Keratinocyte (primary cell): ENCODE data around the gene DNAJC11. TPM values are rescaled to one million over a fixed set of nuclear protein-coding genes. Genes with fewer than 3 reads are reported as not detected.
"Not testable (repeated sequence)": the region's sequence is repeated elsewhere in the genome, so short reads cannot be mapped to it uniquely, and the experiment has no call there.

Source experiments
- DNase-seq: peaks from one replicate; pipeline ENCODE4 v3.0.0-alpha.2; 2011; ENCODE audit warnings: low read depth, missing footprints, low spot score
- FAIRE-seq: peaks from 2 replicates; lab custom pipeline; 2011; peaks lifted over from hg19 to GRCh38; lab: Jason Lieb, UNC
- H2AFZ ChIP-seq: 2 replicates; pipeline ENCODE4 v1.6.0; 2012; ENCODE audit warnings: low read length, control low read depth, inconsistent platforms; ENCODE audit not compliant: control insufficient read depth
- H3K27ac ChIP-seq: 2 replicates; pipeline ENCODE4 v1.5.1; 2011; ENCODE audit warnings: low read length; ENCODE audit not compliant: control insufficient read depth, insufficient read depth
- H3K27me3 ChIP-seq: 3 replicates; pipeline ENCODE4 v1.6.0; 2011; ENCODE audit warnings: low read length; ENCODE audit not compliant: control insufficient read depth, insufficient read depth; ENCODE audit errors: extremely low read depth
- H3K36me3 ChIP-seq, 2 experiments: 2 replicates in 1 of 2; 3 replicates in 1 of 2; pipeline ENCODE4 v1.5.1; 2011; ENCODE audit warnings: low read length in 2 of 2, mild to moderate bottlenecking in 1 of 2; ENCODE audit not compliant: control insufficient read depth in 2 of 2, insufficient read depth in 2 of 2; ENCODE audit errors: extremely low read depth in 1 of 2
- H3K4me1 ChIP-seq: 3 replicates; pipeline ENCODE4 v1.5.1; 2011; ENCODE audit warnings: low read length; ENCODE audit not compliant: control insufficient read depth, insufficient read depth; ENCODE audit errors: extremely low read depth
- H3K4me2 ChIP-seq: 3 replicates; pipeline ENCODE4 v1.6.0; 2011; ENCODE audit warnings: low read depth, low read length; ENCODE audit not compliant: control insufficient read depth, insufficient read depth; ENCODE audit errors: extremely low read depth
- H3K4me3 ChIP-seq, 3 experiments: fragments of 200-600 bp in 1 of 3; sonication (generic) in 1 of 3; 2 replicates in 2 of 3; 3 replicates in 1 of 3; pipeline ENCODE4 v1.5.1; 2011 to 2016; ENCODE audit warnings: low read length in 3 of 3, mild to moderate bottlenecking in 3 of 3, control low read depth in 2 of 3, inconsistent platforms in 1 of 3, low read depth in 1 of 3, mixed read lengths in 1 of 3, mixed run types in 1 of 3, moderate library complexity in 1 of 3; ENCODE audit not compliant: control insufficient read depth in 2 of 3, insufficient read depth in 2 of 3; ENCODE audit errors: extremely low read depth in 1 of 3
- H3K79me2 ChIP-seq: 2 replicates; pipeline ENCODE4 v1.6.0; 2012; ENCODE audit warnings: low read length; ENCODE audit not compliant: control insufficient read depth, insufficient read depth
- H3K9ac ChIP-seq: 3 replicates; pipeline ENCODE4 v1.6.0; 2011; ENCODE audit warnings: low read length; ENCODE audit not compliant: control insufficient read depth, insufficient read depth; ENCODE audit errors: extremely low read depth
- H3K9me1 ChIP-seq: 3 replicates; pipeline ENCODE4 v1.6.0; 2011; ENCODE audit warnings: low read length; ENCODE audit not compliant: control insufficient read depth, insufficient read depth; ENCODE audit errors: extremely low read depth
- H3K9me3 ChIP-seq: 2 replicates; pipeline ENCODE4 v1.5.1; 2012; ENCODE audit warnings: low read depth, low read length; ENCODE audit not compliant: control insufficient read depth
- H4K20me1 ChIP-seq: 3 replicates; pipeline ENCODE4 v1.6.0; 2011; ENCODE audit warnings: low read length; ENCODE audit not compliant: control insufficient read depth, insufficient read depth; ENCODE audit errors: extremely low read depth
- CTCF ChIP-seq, 3 experiments: IDR thresholded peaks in 1 of 3; conservative IDR thresholded peaks in 1 of 3; optimal IDR thresholded peaks in 1 of 3; 2 replicates in 2 of 3; 3 replicates in 1 of 3; pipeline versions ENCODE3 to v1.5.1; 2011; ENCODE audit warnings: low read length in 3 of 3, mild to moderate bottlenecking in 3 of 3, moderate library complexity in 2 of 3, control low read depth in 1 of 3, inconsistent platforms in 1 of 3; ENCODE audit not compliant: insufficient read depth in 2 of 3; ENCODE audit errors: extremely low read depth in 1 of 3
- EZH2 ChIP-seq: IDR thresholded peaks from one replicate; pipeline ENCODE4 v1.6.1; 2012; ENCODE audit warnings: inconsistent platforms, mild to moderate bottlenecking, low read length, moderate library complexity
- dilution Hi-C: fragments of 300-500 bp; cut with MboI; formaldehyde crosslinking; loops from one replicate; pipeline ENCODE4 v1.7.0; 2020; ENCODE audit warnings: low sequenced_read_pairs; ENCODE audit not compliant: extremely low pct_ligation_motif_present
- polyA plus RNA-seq, 5 experiments: library from polyadenylated mRNA; depleted of rRNA in 3 of 5; stranded (reverse) in 3 of 5; stranded (forward) in 1 of 5; unstranded in 1 of 5; fragments of >200 nt; gene quantifications; 1 replicate in 1 of 5; 2 replicates in 3 of 5; 3 replicates in 1 of 5; pipeline versions ENCODE4 v1.2.1 to v1.2.3, GENCODE V29; 2011 to 2012; ENCODE audit warnings: missing spikeins in 2 of 5, low read depth in 1 of 5, low replicate concordance in 1 of 5

The DNAJC11 gene
- polyA plus RNA-seq, 1 donor (not counting 4 experiments of a cell fraction or from before 2014, with no cell fraction given) = 40.8 TPM

GRCh38 chr1:6645018-6645417 is 56.6 kb downstream of the DNAJC11 start:
- no peaks in the 10 kb centered on the region for H3K9me1 ChIP-seq
- no peak overlapping the region for H3K9ac ChIP-seq
- no peak for FAIRE-seq
- DNase-seq = no peak
- H3K4me3 ChIP-seq = no peak overlapping the region
- no peak overlapping the region for H3K4me2 ChIP-seq
- TF ChIP-seq CTCF (optimal IDR thresholded peaks at IDR 0.05 in 1 of 3, IDR thresholded peaks at IDR 0.05 in 1 of 3, conservative IDR thresholded peaks at IDR 0.05 in 1 of 3; ENCODE audit: extremely low read depth in 1 of 3, insufficient read depth in 2 of 3, low read length in 3 of 3) = no peak
- TF ChIP-seq EZH2 = no peak
- no peak overlapping the region for H2AFZ ChIP-seq
- no peak overlapping the region for H3K27ac ChIP-seq
- dilution Hi-C loops = no loop called here
- H3K36me3 ChIP-seq = peaks cover 26 to 32% of the 10 kb centered on the region in 2 experiments
- H3K27me3 ChIP-seq = no peaks in the 10 kb centered on the region
- no peaks in the 10 kb centered on the region for H4K20me1 ChIP-seq
- H3K4me1 ChIP-seq = no peaks in the 10 kb centered on the region
- H3K79me2 ChIP-seq = no peaks in the 10 kb centered on the region
- no peaks in the 10 kb centered on the region for H3K9me3 ChIP-seq

GRCh38 chr1:6640867-6641266 is 60.7 kb downstream of the DNAJC11 start:
- H3K36me3 ChIP-seq = peaks cover 40 to 53% of the 10 kb centered on the region in 2 experiments

GRCh38 chr1:6638226-6638625 is 63.4 kb downstream of the DNAJC11 start:
- DNase-seq (no peak), FAIRE-seq (no peak)
- no peaks in the 10 kb centered on the region for H4K20me1 ChIP-seq
- H2AFZ ChIP-seq = no peak overlapping the region
- H3K36me3 ChIP-seq = peaks cover 41 to 45% of the 10 kb centered on the region in 2 experiments
- no peaks in the 10 kb centered on the region for H3K79me2 ChIP-seq
- H3K9ac ChIP-seq = no peak overlapping the region
- no peaks in the 10 kb centered on the region for H3K9me1 ChIP-seq
- no peak overlapping the region for H3K4me2 ChIP-seq
- H3K4me3 ChIP-seq = no peak overlapping the region
- H3K27ac ChIP-seq = no peak overlapping the region
- dilution Hi-C loops = no loop called here
- no peaks in the 10 kb centered on the region for H3K9me3 ChIP-seq
- no peaks in the 10 kb centered on the region for H3K4me1 ChIP-seq
- H3K27me3 ChIP-seq = no peaks in the 10 kb centered on the region
- TF ChIP-seq CTCF (optimal IDR thresholded peaks at IDR 0.05 in 1 of 3, IDR thresholded peaks at IDR 0.05 in 1 of 3, conservative IDR thresholded peaks at IDR 0.05 in 1 of 3; ENCODE audit: extremely low read depth in 1 of 3, insufficient read depth in 2 of 3, low read length in 3 of 3) (no peak), EZH2 (no peak)

More at GRCh38 chr1:6640867-6641266, 60.7 kb downstream of the DNAJC11 start:
- H3K9me3 ChIP-seq, H2AFZ ChIP-seq, FAIRE-seq, H3K27me3 ChIP-seq, H3K79me2 ChIP-seq, H3K4me2 ChIP-seq, dilution Hi-C loops, DNase-seq, H3K4me1 ChIP-seq, H3K9ac ChIP-seq, H4K20me1 ChIP-seq, H3K27ac ChIP-seq, H3K4me3 ChIP-seq, H3K9me1 ChIP-seq: not testable (repeated sequence)
